ENCODE results near the gene ZNF324.

DNA sequence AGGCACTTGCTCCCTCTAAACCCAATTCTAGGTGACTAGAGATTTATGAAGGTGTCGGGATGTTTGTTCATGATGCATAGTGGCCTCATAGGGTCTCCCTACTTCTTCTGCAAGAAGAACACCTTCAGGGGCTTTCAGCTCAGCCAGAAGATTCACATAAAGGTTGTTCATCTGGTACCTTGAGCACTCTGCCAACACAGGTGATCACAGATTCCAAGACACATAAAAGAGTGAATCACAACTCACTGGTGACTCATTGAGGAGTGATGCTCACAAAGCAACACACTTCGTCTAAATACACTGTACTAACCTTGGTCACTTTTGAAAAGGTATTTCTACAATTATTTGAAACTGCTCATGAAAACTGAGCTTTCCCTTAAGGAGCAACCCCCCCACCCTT lies 6.8 kb upstream of the ZNF324 start:
- TF ChIP-seq CTCF (IDR thresholded peaks at IDR 0.05; ENCODE audit: insufficient read depth, low read length): no peak
- TF ChIP-seq REST (IDR thresholded peaks at IDR 0.05; ENCODE audit: insufficient replicate concordance, low read depth): no peak
- no peak for TF ChIP-seq POLR2AphosphoS5 (IDR thresholded peaks at IDR 0.05; ENCODE audit: low read depth)
- no peak for TF ChIP-seq SPI1 (IDR thresholded peaks at IDR 0.05; ENCODE audit: borderline replicate concordance, low read depth)
- TF ChIP-seq GABPA (IDR thresholded peaks at IDR 0.05; ENCODE audit: low read depth): no peak

All from HL-60 (cell line).